Activated B cell treated with CpG ODN at 0.5 μM for 24 hours (primary cell): ENCODE measurements around the gene RABGAP1L. TPM values are rescaled to one million over a fixed set of nuclear protein-coding genes. Genes with fewer than 3 reads are reported as not detected.

Experiments
- ATAC-seq: fragments of 200-7000 bp; cut with Tn5 transposase; one replicate; pipeline ENCODE4 v1.10.0; 2021; ENCODE audit warnings: low read depth, mild to moderate bottlenecking, moderate library complexity
- CTCF ChIA-PET: fragments of 350-600 bp; sonication (Branson Sonifier 250); formaldehyde crosslinking; loops from one replicate; lab custom pipeline; 2021; ENCODE audit warnings: antibody characterized with exemption; lab: Charles Lee
- POLR2A ChIA-PET: fragments of 350-600 bp; sonication (Branson Sonifier 250); formaldehyde crosslinking; loops from one replicate; lab custom pipeline; 2021; ENCODE audit warnings: antibody characterized with exemption; lab: Charles Lee
- DNase-seq: peaks from one replicate; pipeline ENCODE4 v3.0.0; 2022
- H3K27ac Mint-ChIP-seq: one replicate; pipeline ENCODE4 v1.8.0; 2020; ENCODE audit warnings: mixed read lengths
- H3K27me3 Mint-ChIP-seq: one replicate; pipeline ENCODE4 v1.8.0; 2021; ENCODE audit warnings: mixed read lengths
- H3K36me3 Mint-ChIP-seq: one replicate; pipeline ENCODE4 v1.8.0; 2021; ENCODE audit warnings: low read depth, mixed read lengths
- H3K4me1 Mint-ChIP-seq: one replicate; pipeline ENCODE4 v1.8.0; 2021; ENCODE audit warnings: mixed read lengths
- H3K4me3 Mint-ChIP-seq: one replicate; pipeline ENCODE4 v1.8.0; 2020; ENCODE audit warnings: mild to moderate bottlenecking, mixed read lengths
- H3K9me3 Mint-ChIP-seq: one replicate; pipeline ENCODE4 v1.8.0; 2020; ENCODE audit warnings: mixed read lengths
- CTCF ChIP-seq: fragments of 200-600 bp; IDR thresholded peaks from one replicate; pipeline ENCODE4 v1.8.0; 2022; ENCODE audit warnings: antibody characterized with exemption, mild to moderate bottlenecking
- intact Hi-C: fragments of 100-400 bp; cut with micrococcal nuclease; formaldehyde crosslinking; loops from one replicate; pipeline ENCODE4 v1.15.1; 2024
- total RNA-seq: library from RNA; stranded (reverse); gene quantifications from 2 replicates; pipeline ENCODE4 v1.2.3, GENCODE V29; 2022

RABGAP1L gene
- total RNA-seq, 1 donor from 2014 or later, result 126 TPM

- Mint-ChIP-seq H3K4me3 (no peak overlapping the region), H3K4me1 (peaks cover 2% of the 10 kb centered on the region), H3K27me3 (no peaks in the 10 kb centered on the region), H3K9me3 (no peaks in the 10 kb centered on the region), H3K27ac (no peak overlapping the region), H3K36me3 (peaks cover 24% of the 10 kb centered on the region)
- no peak for TF ChIP-seq CTCF
- DNase-seq (no peak), ATAC-seq (no peak)
- ChIA-PET POLR2A (no interaction called here), CTCF (no interaction called here)
- intact Hi-C loops, result no loop called here
Observed at GRCh38 chr1:174720618-174721017, 561.3 kb downstream of the RABGAP1L start.

GRCh38 chr1:174721246-174721645 lies 561.9 kb downstream of the RABGAP1L start:
- no peaks in the 10 kb centered on the region for H3K9me3 Mint-ChIP-seq
- ATAC-seq, result no peak
- TF ChIP-seq CTCF, result no peak
- no peak overlapping the region for H3K27ac Mint-ChIP-seq
- peaks cover 3% of the 10 kb centered on the region for H3K4me1 Mint-ChIP-seq
- intact Hi-C loops, result no loop called here
- no peak overlapping the region for H3K4me3 Mint-ChIP-seq
- ChIA-PET CTCF (no interaction called here), POLR2A (no interaction called here)
- no peaks in the 10 kb centered on the region for H3K27me3 Mint-ChIP-seq
- no peak for DNase-seq
- H3K36me3 Mint-ChIP-seq, result peaks cover 21% of the 10 kb centered on the region

- Mint-ChIP-seq H3K9me3 (no peaks in the 10 kb centered on the region), H3K36me3 (peaks cover 13% of the 10 kb centered on the region), H3K27ac (no peak overlapping the region), H3K27me3 (no peaks in the 10 kb centered on the region), H3K4me1 (peaks cover 4% of the 10 kb centered on the region), H3K4me3 (no peak overlapping the region)
- ChIA-PET CTCF (no interaction called here), POLR2A (no interaction called here)
- no peak for DNase-seq
- TF ChIP-seq CTCF, result no peak
- no peak for ATAC-seq
- intact Hi-C loops, result no loop called here
Observed at GRCh38 chr1:174723816-174724215, 564.5 kb downstream of the RABGAP1L start.

GRCh38 chr1:174724219-174724618 lies 564.9 kb downstream of the RABGAP1L start:
- CTCF ChIA-PET, result no interaction called here
- intact Hi-C loops, result no loop called here
- H3K36me3 Mint-ChIP-seq, result peaks cover 13% of the 10 kb centered on the region
- no peaks in the 10 kb centered on the region for H3K9me3 Mint-ChIP-seq
- DNase-seq, result no peak
- H3K27me3 Mint-ChIP-seq, result no peaks in the 10 kb centered on the region
- POLR2A ChIA-PET, result no interaction called here
- H3K4me1 Mint-ChIP-seq, result peaks cover 4% of the 10 kb centered on the region
- no peak overlapping the region for H3K4me3 Mint-ChIP-seq
- no peak for ATAC-seq
- no peak for TF ChIP-seq CTCF
- H3K27ac Mint-ChIP-seq, result no peak overlapping the region

GRCh38 chr1:174726167-174726879 lies 567.0 kb downstream of the RABGAP1L start:
- intact Hi-C loops, result loop anchor here (1.0 to 5.0 kb wide), 4 partner anchors 464 to 1984 kb away; no protein-coding TSS in a partner anchor
- no peaks in the 10 kb centered on the region for H3K9me3 Mint-ChIP-seq
- no peak overlapping the region for H3K4me3 Mint-ChIP-seq
- ChIA-PET CTCF (interaction anchor here (0.8 to 4.8 kb wide), 6 partner anchors 21 to 468 kb away, joined by 3 to 44 read pairs (median 4); no protein-coding TSS in a partner anchor), POLR2A (interaction anchor here (0.6 kb wide), 1 partner anchor 16 kb away, joined by 3 read pairs; no protein-coding TSS in a partner anchor)
- peaks cover 4% of the 10 kb centered on the region for H3K4me1 Mint-ChIP-seq
- H3K27me3 Mint-ChIP-seq, result no peaks in the 10 kb centered on the region
- TF ChIP-seq CTCF, result no peak
- H3K27ac Mint-ChIP-seq, result no peak overlapping the region
- peaks cover 12% of the 10 kb centered on the region for H3K36me3 Mint-ChIP-seq
- no peak for ATAC-seq
- no peak for DNase-seq
